ENCODE results near the gene NKPD1. TPM values are rescaled to one million over a fixed set of nuclear protein-coding genes. Genes with fewer than 3 reads are reported as not detected.

NKPD1 gene
- total RNA-seq, 4 donors from 2014 or later: 1.2 TPM; not detected in 3

- no peak overlapping the region for H3K27ac ChIP-seq
- DNase-seq (ENCODE audit: low spot score in 2 of 2): no peak
- peaks cover 0 to 3% (median 0%) of the 10 kb centered on the region in 3 donors for H3K36me3 ChIP-seq
- no peaks in the 10 kb centered on the region for H3K9me3 ChIP-seq
- no peaks in the 10 kb centered on the region for H3K27me3 ChIP-seq
- no peaks in the 10 kb centered on the region for H3K4me1 ChIP-seq
- WGBS, 2 donors: 78 to 82% methylated on average over 6 of the region's 6 CpGs
- TF ChIP-seq POLR2A (IDR thresholded peaks at IDR 0.05) (no peak), EP300 (IDR thresholded peaks at IDR 0.05) (no peak)
- TF ChIP-seq, protein P1, sequence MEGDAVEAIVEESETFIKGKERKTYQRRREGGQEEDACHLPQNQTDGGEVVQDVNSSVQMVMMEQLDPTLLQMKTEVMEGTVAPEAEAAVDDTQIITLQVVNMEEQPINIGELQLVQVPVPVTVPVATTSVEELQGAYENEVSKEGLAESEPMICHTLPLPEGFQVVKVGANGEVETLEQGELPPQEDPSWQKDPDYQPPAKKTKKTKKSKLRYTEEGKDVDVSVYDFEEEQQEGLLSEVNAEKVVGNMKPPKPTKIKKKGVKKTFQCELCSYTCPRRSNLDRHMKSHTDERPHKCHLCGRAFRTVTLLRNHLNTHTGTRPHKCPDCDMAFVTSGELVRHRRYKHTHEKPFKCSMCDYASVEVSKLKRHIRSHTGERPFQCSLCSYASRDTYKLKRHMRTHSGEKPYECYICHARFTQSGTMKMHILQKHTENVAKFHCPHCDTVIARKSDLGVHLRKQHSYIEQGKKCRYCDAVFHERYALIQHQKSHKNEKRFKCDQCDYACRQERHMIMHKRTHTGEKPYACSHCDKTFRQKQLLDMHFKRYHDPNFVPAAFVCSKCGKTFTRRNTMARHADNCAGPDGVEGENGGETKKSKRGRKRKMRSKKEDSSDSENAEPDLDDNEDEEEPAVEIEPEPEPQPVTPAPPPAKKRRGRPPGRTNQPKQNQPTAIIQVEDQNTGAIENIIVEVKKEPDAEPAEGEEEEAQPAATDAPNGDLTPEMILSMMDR (IDR thresholded peaks at IDR 0.05): no peak
- no peak overlapping the region for H3K4me3 ChIP-seq
Observed at GRCh38 chr19:45195764-45196163, 35.0 kb upstream of the NKPD1 start.

GRCh38 chr19:45191375-45191774 lies 30.6 kb upstream of the NKPD1 start:
- H3K27me3 ChIP-seq: no peaks in the 10 kb centered on the region
- WGBS, 2 donors: 89 to 92% methylated on average over 4 of the region's 4 CpGs
- H3K36me3 ChIP-seq: peaks cover 0 to 16% (median 0%) of the 10 kb centered on the region in 3 donors
- DNase-seq (ENCODE audit: low spot score in 2 of 2): no peak
- no peak overlapping the region for H3K4me3 ChIP-seq
- no peaks in the 10 kb centered on the region for H3K4me1 ChIP-seq
- TF ChIP-seq POLR2A (IDR thresholded peaks at IDR 0.05): no peak
- no peak overlapping the region for H3K27ac ChIP-seq
- H3K9me3 ChIP-seq: peaks cover 0 to 3% (median 0%) of the 10 kb centered on the region in 4 donors

- no peak overlapping the region for H3K4me3 ChIP-seq
- WGBS, 2 donors: 81 to 89% methylated on average over 1 of the region's 1 CpG
- no peak for TF ChIP-seq EP300 (IDR thresholded peaks at IDR 0.05)
- TF ChIP-seq, protein P1 (IDR thresholded peaks at IDR 0.05): no peak
- no peak for TF ChIP-seq POLR2A (IDR thresholded peaks at IDR 0.05)
- H3K9me3 ChIP-seq: peaks cover 0 to 3% (median 0%) of the 10 kb centered on the region in 4 donors
- H3K27me3 ChIP-seq: no peaks in the 10 kb centered on the region
- DNase-seq (ENCODE audit: low spot score in 2 of 2): no peak
- no peaks in the 10 kb centered on the region for H3K4me1 ChIP-seq
- H3K27ac ChIP-seq: no peak overlapping the region
- H3K36me3 ChIP-seq: peaks cover 0 to 16% (median 0%) of the 10 kb centered on the region in 3 donors
Observed at GRCh38 chr19:45189971-45190370, 29.2 kb upstream of the NKPD1 start.

DNA sequence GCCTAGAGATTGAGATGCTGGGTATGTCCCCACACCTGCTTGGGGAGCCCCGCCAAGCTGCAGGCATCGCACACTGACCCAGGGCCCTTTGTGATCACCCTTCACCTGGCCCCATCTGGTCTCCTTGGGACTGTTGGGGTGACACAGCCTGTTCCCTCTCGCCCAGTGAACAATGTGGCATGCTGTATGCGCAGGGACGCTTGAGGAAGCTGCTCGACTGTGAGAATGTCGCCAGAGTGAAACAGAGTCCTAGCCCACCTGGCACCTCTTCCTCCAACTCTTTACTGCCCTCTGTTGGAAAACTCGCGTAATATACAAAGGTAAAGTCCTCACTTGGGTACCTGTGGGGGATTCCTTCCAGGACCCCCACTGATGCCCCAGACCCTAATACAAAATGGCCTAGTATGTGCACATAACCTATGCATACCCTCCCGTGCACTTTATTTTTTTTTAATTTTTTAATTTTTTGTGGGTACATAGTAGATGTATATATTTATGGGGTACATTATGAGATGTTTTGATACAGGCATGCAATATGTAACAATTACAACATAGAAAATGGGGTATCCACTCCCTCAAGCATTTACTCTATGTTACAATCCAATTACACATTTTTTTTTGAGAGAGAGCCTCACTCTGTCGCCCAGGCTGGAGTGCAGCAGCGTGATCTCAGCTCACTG lies 26.8 kb upstream of the NKPD1 start:
- H3K4me1 ChIP-seq: peaks cover 0 to 4% (median 0%) of the 10 kb centered on the region in 4 donors
- no peaks in the 10 kb centered on the region for H3K27me3 ChIP-seq
- TF ChIP-seq POLR2A (IDR thresholded peaks at IDR 0.05) (no peak), EP300 (IDR thresholded peaks at IDR 0.05) (no peak)
- TF ChIP-seq, protein P1 (IDR thresholded peaks at IDR 0.05): peak in 2 of 5 experiments; percentile 28 to 44
- H3K4me3 ChIP-seq: no peak overlapping the region
- no peak overlapping the region for H3K27ac ChIP-seq
- peaks cover 0 to 21% (median 0%) of the 10 kb centered on the region in 3 donors for H3K36me3 ChIP-seq
- H3K9me3 ChIP-seq: peaks cover 0 to 3% (median 0%) of the 10 kb centered on the region in 4 donors
- WGBS, 2 donors: 41 to 43% methylated on average over 12 of the region's 12 CpGs
- DNase-seq (ENCODE audit: low spot score in 2 of 2): no peak

GRCh38 chr19:45186509-45187334 lies 25.9 kb upstream of the NKPD1 start:
- H3K4me1 ChIP-seq: peaks cover 0 to 4% (median 0%) of the 10 kb centered on the region in 4 donors
- 89 to 91% methylated on average over 12 of the region's 12 CpGs for WGBS, 2 donors
- H3K9me3 ChIP-seq: peaks cover 0 to 3% (median 0%) of the 10 kb centered on the region in 4 donors
- H3K27ac ChIP-seq: no peak overlapping the region
- H3K36me3 ChIP-seq: peaks cover 0 to 29% (median 0%) of the 10 kb centered on the region in 3 donors
- no peak overlapping the region for H3K4me3 ChIP-seq
- no peaks in the 10 kb centered on the region for H3K27me3 ChIP-seq
- no peak for DNase-seq (ENCODE audit: low spot score in 2 of 2)
- no peak for TF ChIP-seq EP300 (IDR thresholded peaks at IDR 0.05)
- TF ChIP-seq, protein P1 (IDR thresholded peaks at IDR 0.05): no peak
